ENCODE measurements around the gene RUNDC3A. TPM values are rescaled to one million over a fixed set of nuclear protein-coding genes. Genes with fewer than 3 reads are reported as not detected.

RUNDC3A gene
- total and polyA plus RNA-seq, 4 donors, result 0.61 to 4.9 (median 0.80) TPM

- no peak overlapping the region for H3K9ac ChIP-seq (ENCODE audit: insufficient read depth in 1 of 2, low read length in 2 of 2)
- TF ChIP-seq CTCF (IDR thresholded peaks at IDR 0.05; ENCODE audit: control extremely low read depth, extremely low read depth), result no peak
- peaks cover 0 to 11% (median 4%) of the 10 kb centered on the region in 5 donors for H3K4me1 ChIP-seq (ENCODE audit: control insufficient read depth in 5 of 5, insufficient read depth in 5 of 5, low read length in 5 of 5)
- H3K4me3 ChIP-seq, result no peak overlapping the region
- H3K36me3 ChIP-seq (ENCODE audit: control insufficient read depth in 4 of 4, insufficient read depth in 4 of 4, low read length in 4 of 4), result peaks cover 0 to 43% (median 4%) of the 10 kb centered on the region in 4 donors
- no peaks in the 10 kb centered on the region for H3K9me3 ChIP-seq (ENCODE audit: control insufficient read depth in 4 of 4, insufficient read depth in 3 of 4, low read length in 3 of 4)
- ATAC-seq (ENCODE audit: insufficient read depth, low FRiP score) (no peak), DNase-seq (no peak)
- 53 to 71% methylated on average over 9 of the region's 9 CpGs for WGBS, 2 donors
- no peaks in the 10 kb centered on the region for H3K27me3 ChIP-seq (ENCODE audit: control insufficient read depth in 3 of 3, insufficient read depth in 3 of 3, low read length in 2 of 3)
- no peak overlapping the region for H3K27ac ChIP-seq (ENCODE audit: low read depth in 1 of 2, low read length in 1 of 2)
Measured at GRCh38 chr17:44348234-44348987, 40.0 kb downstream of the RUNDC3A start.

DNA sequence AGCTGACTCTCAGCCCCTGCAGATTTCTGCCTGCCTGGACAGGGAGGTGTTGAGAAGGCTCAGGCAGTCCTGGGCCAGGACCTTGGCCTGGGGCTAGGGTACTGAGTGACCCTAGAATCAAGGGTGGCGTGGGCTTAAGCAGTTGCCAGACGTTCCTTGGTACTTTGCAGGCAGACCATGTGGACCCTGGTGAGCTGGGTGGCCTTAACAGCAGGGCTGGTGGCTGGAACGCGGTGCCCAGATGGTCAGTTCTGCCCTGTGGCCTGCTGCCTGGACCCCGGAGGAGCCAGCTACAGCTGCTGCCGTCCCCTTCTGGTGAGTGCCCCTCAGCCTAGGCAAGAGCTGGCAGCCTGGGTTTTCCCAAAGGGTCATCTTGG lies 40.6 kb downstream of the RUNDC3A start:
- 89 to 90% methylated on average over 4 to 6 of the region's 6 CpGs for WGBS, 2 donors
- no peak overlapping the region for H3K27ac ChIP-seq (ENCODE audit: low read depth in 1 of 2, low read length in 1 of 2)
- H3K27me3 ChIP-seq (ENCODE audit: control insufficient read depth in 3 of 3, insufficient read depth in 3 of 3, low read length in 2 of 3), result no peaks in the 10 kb centered on the region
- H3K4me1 ChIP-seq (ENCODE audit: control insufficient read depth in 5 of 5, insufficient read depth in 5 of 5, low read length in 5 of 5), result peaks cover 0 to 9% (median 4%) of the 10 kb centered on the region in 5 donors
- H3K4me3 ChIP-seq, result no peak overlapping the region
- no peak for TF ChIP-seq CTCF (IDR thresholded peaks at IDR 0.05; ENCODE audit: control extremely low read depth, extremely low read depth)
- no peaks in the 10 kb centered on the region for H3K9me3 ChIP-seq (ENCODE audit: control insufficient read depth in 4 of 4, insufficient read depth in 3 of 4, low read length in 3 of 4)
- DNase-seq (no peak), ATAC-seq (ENCODE audit: insufficient read depth, low FRiP score) (no peak)
- peaks cover 0 to 43% (median 4%) of the 10 kb centered on the region in 4 donors for H3K36me3 ChIP-seq (ENCODE audit: control insufficient read depth in 4 of 4, insufficient read depth in 4 of 4, low read length in 4 of 4)
- H3K9ac ChIP-seq (ENCODE audit: insufficient read depth in 1 of 2, low read length in 2 of 2), result no peak overlapping the region

DNA sequence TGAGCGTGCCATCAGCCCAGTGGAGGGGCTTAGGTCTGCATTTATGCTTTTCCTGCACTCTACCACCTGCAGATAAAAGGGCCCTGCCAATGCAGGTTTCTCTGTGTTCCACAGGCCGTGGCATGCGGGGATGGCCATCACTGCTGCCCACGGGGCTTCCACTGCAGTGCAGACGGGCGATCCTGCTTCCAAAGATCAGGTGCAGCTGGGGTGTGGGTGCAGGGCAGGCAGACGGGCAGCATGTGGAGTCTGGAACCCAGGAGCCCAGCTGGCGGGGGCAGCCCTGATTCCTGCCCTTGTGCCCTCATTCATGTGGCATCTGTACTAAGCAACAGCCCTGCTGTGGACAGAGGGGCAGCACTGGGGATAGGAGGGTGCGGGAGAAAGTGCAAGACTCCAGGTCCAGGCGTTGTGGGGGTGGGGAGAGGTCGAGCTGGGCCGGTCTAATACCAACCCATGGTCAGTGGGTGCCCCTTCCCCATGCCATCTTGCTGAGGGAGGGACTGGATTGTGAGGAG lies 41.2 kb downstream of the RUNDC3A start:
- ATAC-seq (ENCODE audit: insufficient read depth, low FRiP score), result no peak
- no peaks in the 10 kb centered on the region for H3K9me3 ChIP-seq (ENCODE audit: control insufficient read depth in 4 of 4, insufficient read depth in 3 of 4, low read length in 3 of 4)
- no peaks in the 10 kb centered on the region for H3K27me3 ChIP-seq (ENCODE audit: control insufficient read depth in 3 of 3, insufficient read depth in 3 of 3, low read length in 2 of 3)
- no peak overlapping the region for H3K9ac ChIP-seq (ENCODE audit: insufficient read depth in 1 of 2, low read length in 2 of 2)
- DNase-seq, result no peak
- no peak overlapping the region for H3K4me3 ChIP-seq
- H3K4me1 ChIP-seq (ENCODE audit: control insufficient read depth in 5 of 5, insufficient read depth in 5 of 5, low read length in 5 of 5), result peaks cover 0 to 9% (median 4%) of the 10 kb centered on the region in 5 donors
- 91 to 96% methylated on average over 12 of the region's 12 CpGs for WGBS, 2 donors
- no peak for TF ChIP-seq CTCF (IDR thresholded peaks at IDR 0.05; ENCODE audit: control extremely low read depth, extremely low read depth)
- H3K27ac ChIP-seq (ENCODE audit: low read depth in 1 of 2, low read length in 1 of 2), result no peak overlapping the region
- peaks cover 0 to 43% (median 4%) of the 10 kb centered on the region in 4 donors for H3K36me3 ChIP-seq (ENCODE audit: control insufficient read depth in 4 of 4, insufficient read depth in 4 of 4, low read length in 4 of 4)

Measured in lung (tissue), 12 donors.